ENCODE measurements around the gene RCBTB2. TPM values are rescaled to one million over a fixed set of nuclear protein-coding genes. Genes with fewer than 3 reads are reported as not detected.

RCBTB2 gene
- total RNA-seq, 4 donors from 2014 or later: 8.1 to 24.7 (median 14.9) TPM

DNA sequence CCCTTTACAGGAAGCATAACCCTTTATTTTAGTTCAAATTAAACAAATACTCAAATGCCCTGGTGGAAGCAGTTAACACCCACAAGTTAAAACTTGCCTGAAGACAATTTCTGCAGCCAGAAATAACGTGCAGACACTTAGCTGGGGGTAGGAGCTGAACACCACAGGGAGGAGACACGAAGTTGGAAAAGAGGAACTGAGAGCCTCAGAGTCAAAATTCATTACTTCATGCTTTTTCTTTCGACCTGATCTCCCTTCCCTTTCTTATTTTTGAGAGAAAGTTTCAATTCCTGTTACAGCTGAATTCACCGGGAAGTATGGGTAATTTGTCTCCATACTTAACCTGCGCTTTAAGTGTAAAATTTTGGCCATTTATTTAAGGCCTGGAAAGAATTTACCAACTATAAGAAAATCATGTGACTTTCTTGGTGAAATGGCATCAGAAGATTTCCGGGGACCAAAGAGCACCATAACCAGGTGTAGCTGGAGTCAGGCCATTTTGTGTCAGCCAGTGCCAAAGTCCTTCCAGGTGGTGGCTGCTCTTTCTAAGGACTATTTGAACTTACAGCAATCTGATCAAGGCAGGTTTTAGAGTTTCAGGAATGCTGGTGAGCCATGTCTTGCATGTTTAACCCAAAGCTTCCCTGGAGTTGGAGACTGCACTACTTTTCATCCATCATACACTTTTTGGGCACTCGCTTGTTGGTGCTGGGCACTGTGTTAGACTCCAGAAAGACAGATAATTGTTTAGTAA is 46.5 kb upstream of the RCBTB2 start:
- intact Hi-C loops (cut with DNase I): loop anchor here (10.0 kb wide), 3 partner anchors 75 to 345 kb away; partner anchors contain the start of gene ITM2B
- H3K4me3 ChIP-seq: no peak overlapping the region
- DNase-seq: no peak
- no peaks in the 10 kb centered on the region for H3K36me3 ChIP-seq
- no peaks in the 10 kb centered on the region for H3K9me3 ChIP-seq
- H3K4me1 ChIP-seq: peaks cover 23 to 79% (median 30%) of the 10 kb centered on the region in 3 donors
- H3K27ac ChIP-seq: peak overlapping the region; percentile 83 to 91 (median 88)
- no peaks in the 10 kb centered on the region for H3K27me3 ChIP-seq
- TF ChIP-seq CTCF (IDR thresholded peaks at IDR 0.05) (peak in 3 of 6 experiments; percentile 13 to 37 (median 36)), POLR2A (IDR thresholded peaks at IDR 0.05) (peak in 1 of 4 donors; percentile 16)
- 35 to 42% methylated on average over 7 of the region's 7 CpGs for WGBS, 2 donors

DNA sequence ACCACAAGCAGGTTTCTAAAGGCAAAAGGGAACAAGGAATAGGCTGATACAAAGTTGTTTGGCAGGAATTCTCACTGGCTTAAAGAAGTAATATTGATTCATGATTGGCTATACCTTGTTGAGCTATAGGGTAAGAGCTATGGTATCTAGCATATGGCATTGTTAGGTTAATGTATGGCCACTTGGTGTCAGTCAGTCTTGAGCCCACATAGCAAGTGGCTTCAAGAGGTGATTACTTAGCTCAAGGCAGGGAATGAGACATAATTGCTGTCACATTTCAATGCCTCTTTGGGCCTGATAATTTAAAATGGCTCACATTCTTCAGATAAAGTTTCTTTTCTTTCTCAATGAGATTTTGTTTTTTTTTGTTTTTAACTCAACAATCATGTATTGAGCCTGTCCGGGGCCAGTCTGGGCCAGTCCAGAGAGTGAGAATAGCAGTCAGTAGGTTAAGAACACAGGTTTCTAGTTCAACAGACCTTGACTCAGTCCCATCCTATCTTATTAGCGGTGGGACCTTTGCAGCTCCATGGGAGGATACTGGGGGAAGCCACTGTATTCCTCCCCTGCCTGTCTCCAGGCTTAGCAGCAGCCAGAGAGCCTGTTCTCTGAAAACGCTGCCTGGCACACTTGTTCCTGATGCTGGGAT is 45.8 kb upstream of the RCBTB2 start:
- intact Hi-C loops (cut with DNase I): loop anchor here (10.0 kb wide), 3 partner anchors 74 to 344 kb away; partner anchors contain the start of gene ITM2B

GRCh38 chr13:48576448-48577010 is 43.6 kb upstream of the RCBTB2 start:
- H3K27me3 ChIP-seq: no peaks in the 10 kb centered on the region
- intact Hi-C loops (cut with DNase I): loop anchor here (10.0 kb wide), 3 partner anchors 72 to 342 kb away; partner anchors contain the start of gene ITM2B
- H3K27ac ChIP-seq: peak overlapping the region in 2 of 4 donors; percentile 26 to 91
- peaks cover 34 to 97% (median 37%) of the 10 kb centered on the region in 3 donors for H3K4me1 ChIP-seq
- 80 to 82% methylated on average over 5 of the region's 5 CpGs for WGBS, 2 donors
- no peak overlapping the region for H3K4me3 ChIP-seq
- H3K9me3 ChIP-seq: no peaks in the 10 kb centered on the region
- TF ChIP-seq CTCF (IDR thresholded peaks at IDR 0.05) (no peak), POLR2A (IDR thresholded peaks at IDR 0.05) (no peak)
- DNase-seq: no peak
- no peaks in the 10 kb centered on the region for H3K36me3 ChIP-seq

More for the DNA sequence above, 45.8 kb upstream of the RCBTB2 start:
- 46 to 50% methylated on average over 1 to 3 of the region's 3 CpGs for WGBS, 2 donors
- Histone ChIP-seq H3K9me3 (no peaks in the 10 kb centered on the region), H3K27me3 (no peaks in the 10 kb centered on the region), H3K27ac (peak overlapping the region; percentile 83 to 91 (median 88)), H3K4me1 (peaks cover 27 to 79% (median 31%) of the 10 kb centered on the region in 3 donors), H3K4me3 (no peak overlapping the region), H3K36me3 (no peaks in the 10 kb centered on the region)
- no peak for DNase-seq
- TF ChIP-seq POLR2A (IDR thresholded peaks at IDR 0.05) (no peak), CTCF (IDR thresholded peaks at IDR 0.05) (no peak)

GRCh38 chr13:48575031-48575430 is 42.2 kb upstream of the RCBTB2 start:
- H3K9me3 ChIP-seq: no peaks in the 10 kb centered on the region
- H3K27ac ChIP-seq: peak overlapping the region; percentile 65 to 91 (median 82)
- no peaks in the 10 kb centered on the region for H3K27me3 ChIP-seq
- H3K4me1 ChIP-seq: peaks cover 49 to 99% (median 52%) of the 10 kb centered on the region in 3 donors
- no peaks in the 10 kb centered on the region for H3K36me3 ChIP-seq
- TF ChIP-seq CTCF (IDR thresholded peaks at IDR 0.05) (peak in 1 of 6 experiments; percentile 5), POLR2A (IDR thresholded peaks at IDR 0.05) (no peak)
- WGBS, 2 donors: 27 to 58% methylated on average over 5 of the region's 5 CpGs
- H3K4me3 ChIP-seq: no peak overlapping the region
- DNase-seq: no peak
- intact Hi-C loops (cut with DNase I): loop anchor here (10.0 kb wide), 3 partner anchors 70 to 340 kb away; partner anchors contain the start of gene ITM2B
